ENCODE data around the gene PIEZO1. TPM values are rescaled to one million over a fixed set of nuclear protein-coding genes. Genes with fewer than 3 reads are reported as not detected.

The PIEZO1 gene
- total RNA-seq, 1 experiment from 2014 or later: 71.1 TPM

- no peak overlapping the region for H2AK5ac ChIP-seq (ENCODE audit: insufficient read length, low read length)
- no peak overlapping the region; a peak in 1 of 5 replicates for H3K4me3 Mint-ChIP-seq
Observed at GRCh38 chr16:88827727-88828126, 42.7 kb upstream of the PIEZO1 start.

More at GRCh38 chr16:88827727-88828126, 42.7 kb upstream of the PIEZO1 start:
- Mint-ChIP-seq H3K9me3 (no peaks in the 10 kb centered on the region), H3K27ac (no peak overlapping the region), H3K27me3 (ENCODE audit: low read depth) (no peaks in the 10 kb centered on the region), H3K4me1 (no peaks in the 10 kb centered on the region), H3K36me3 (ENCODE audit: insufficient read depth in 1 of 3, low read depth in 3 of 3) (peaks cover 1 to 5% (median 4%) of the 10 kb centered on the region in 3 experiments; a peak in 3 of 7 replicates)
- Histone ChIP-seq H3K79me2 (ENCODE audit: insufficient read depth, low read length) (no peaks in the 10 kb centered on the region), H3K18ac (ENCODE audit: insufficient read length, low read depth, low read length) (no peak overlapping the region), H2BK5ac (ENCODE audit: insufficient read length, low read length) (no peak overlapping the region), H3K27ac (ENCODE audit: insufficient read length, low read depth, low read length) (no peak overlapping the region), H3K9me3 (ENCODE audit: control insufficient read depth, low read depth, low read length) (no peaks in the 10 kb centered on the region), H3K14ac (ENCODE audit: insufficient read depth, low read length) (no peak overlapping the region), H4K91ac (ENCODE audit: insufficient read length, low read depth, low read length) (no peak overlapping the region), H3K23ac (ENCODE audit: insufficient read length, low read depth, low read length) (no peak overlapping the region), H3K23me2 (ENCODE audit: insufficient read length, low read depth, low read length, poor library complexity, severe bottlenecking) (no peaks in the 10 kb centered on the region), H3K56ac (ENCODE audit: insufficient read length, low read depth, low read length) (no peak overlapping the region), H2BK15ac (ENCODE audit: low read depth, low read length) (no peak overlapping the region), H4K8ac (replicated peaks; ENCODE audit: insufficient read length, low read depth, low read length) (no peak overlapping the region), H3K79me1 (ENCODE audit: insufficient read depth, low read depth, low read length, poor library complexity, severe bottlenecking) (no peaks in the 10 kb centered on the region), H3T11ph (ENCODE audit: low read length) (no peak overlapping the region), H2BK20ac (ENCODE audit: low read depth, low read length, poor library complexity, severe bottlenecking) (no peak overlapping the region), H3K4me1 (ENCODE audit: insufficient read depth, low read length) (no peaks in the 10 kb centered on the region), H4K20me1 (ENCODE audit: control insufficient read depth, insufficient read depth, insufficient read length) (no peaks in the 10 kb centered on the region), H2BK120ac (ENCODE audit: low read depth, low read length, poor library complexity, severe bottlenecking) (no peak overlapping the region), H3K9ac (ENCODE audit: extremely low read depth, insufficient read length, low read length) (no peak overlapping the region), H3K4ac (ENCODE audit: low read depth, low read length) (no peak overlapping the region), H2BK12ac (ENCODE audit: insufficient read length, low read depth, low read length) (no peak overlapping the region), H4K5ac (ENCODE audit: insufficient read length, low read depth, low read length) (no peak overlapping the region), H3K4me2 (ENCODE audit: insufficient read depth, insufficient read length, low read length) (no peak overlapping the region), H3K27me3 (ENCODE audit: insufficient read depth, low read length) (no peaks in the 10 kb centered on the region), H2AFZ (ENCODE audit: low read length) (no peak overlapping the region)
- TF ChIP-seq CTCF (conservative IDR thresholded peaks at IDR 0.05): no peak
- no CpG with 5 or more reads among the region's 21 CpGs for WGBS (ENCODE audit: extremely low coverage, insufficient read length, low lambda C conversion rate)
- no peak for DNase-seq
